HG03442 (cell line): ENCODE results near the gene TSPAN15.
A peak's percentile ranks its signal among the peaks of the same experiment; 100 is the strongest.
"Not testable (repeated sequence)": the region's sequence is repeated elsewhere in the genome, so short reads cannot be mapped to it uniquely, and the experiment has no call there.

Experiments
- ATAC-seq: cut with Tn5 transposase; IDR thresholded peaks from one replicate; pipeline ENCODE4 v1.9.1; 2021; ENCODE audit warnings: mild to moderate bottlenecking, moderate library complexity; ENCODE audit not compliant: unreplicated experiment

The TSPAN15 gene

DNA sequence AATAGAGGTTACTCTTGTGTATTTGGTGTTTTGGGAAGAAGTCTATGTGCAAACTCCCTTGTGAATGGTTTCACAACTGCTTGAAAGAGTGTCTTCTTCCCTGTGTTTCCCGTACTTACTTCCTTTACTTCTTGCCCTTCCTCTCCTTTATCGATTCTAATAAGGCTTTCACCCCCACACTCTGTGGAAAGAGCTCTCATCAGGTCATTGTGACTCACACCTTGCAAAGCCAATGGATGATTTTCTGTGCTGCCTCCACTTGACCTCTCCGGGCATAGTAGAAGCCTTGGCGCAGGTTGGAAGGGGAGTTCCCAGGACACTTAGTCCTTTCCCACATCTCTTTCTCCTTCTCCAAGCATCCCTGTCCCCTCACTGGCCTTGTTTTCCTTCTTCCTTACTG lies 6.2 kb upstream of the TSPAN15 start:
- no peak for ATAC-seq

DNA sequence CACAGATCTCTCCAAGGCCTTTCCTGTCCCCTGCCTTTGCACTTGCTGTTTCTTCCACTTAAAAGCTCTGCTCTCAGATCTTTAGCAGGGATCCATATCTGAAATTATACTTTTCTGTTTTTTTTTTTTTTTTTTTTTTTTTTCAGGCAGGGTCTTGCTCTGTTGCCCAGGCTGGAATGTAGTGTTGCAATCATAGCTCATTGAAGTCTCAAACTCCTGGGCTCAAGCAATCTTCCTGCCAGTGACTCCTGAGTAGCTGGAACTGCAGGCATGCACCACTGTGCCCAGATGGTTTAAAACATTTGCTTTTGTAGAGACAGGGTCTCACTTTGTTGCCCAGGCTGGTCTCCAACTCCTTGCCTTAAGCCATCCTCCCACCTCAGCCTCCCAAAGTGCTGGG lies 5.0 kb upstream of the TSPAN15 start:
- ATAC-seq, result no peak

DNA sequence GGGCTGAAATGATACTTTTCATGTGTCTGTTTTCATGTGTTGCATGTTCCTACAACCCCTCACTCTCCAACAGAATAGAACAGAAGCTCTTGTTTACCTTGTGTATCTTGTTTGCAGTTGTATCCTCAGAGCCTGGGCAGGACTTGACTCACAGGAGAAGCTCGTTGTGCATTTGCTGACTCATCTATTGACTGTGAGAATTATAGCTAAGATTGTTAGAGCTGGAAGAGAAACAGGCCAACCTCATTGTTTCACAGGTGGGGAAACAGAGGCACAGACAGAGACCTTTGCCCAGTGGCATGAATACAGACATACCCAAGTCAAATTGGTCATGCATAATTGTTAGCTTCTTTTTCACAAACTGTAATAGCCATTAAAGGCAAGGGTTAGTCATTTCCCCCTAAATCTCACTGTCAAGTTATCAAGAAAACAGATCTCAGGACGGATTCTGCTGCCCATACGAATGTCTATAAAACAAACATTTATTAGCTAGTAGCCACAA lies 4.6 kb upstream of the TSPAN15 start:
- no peak for ATAC-seq

DNA sequence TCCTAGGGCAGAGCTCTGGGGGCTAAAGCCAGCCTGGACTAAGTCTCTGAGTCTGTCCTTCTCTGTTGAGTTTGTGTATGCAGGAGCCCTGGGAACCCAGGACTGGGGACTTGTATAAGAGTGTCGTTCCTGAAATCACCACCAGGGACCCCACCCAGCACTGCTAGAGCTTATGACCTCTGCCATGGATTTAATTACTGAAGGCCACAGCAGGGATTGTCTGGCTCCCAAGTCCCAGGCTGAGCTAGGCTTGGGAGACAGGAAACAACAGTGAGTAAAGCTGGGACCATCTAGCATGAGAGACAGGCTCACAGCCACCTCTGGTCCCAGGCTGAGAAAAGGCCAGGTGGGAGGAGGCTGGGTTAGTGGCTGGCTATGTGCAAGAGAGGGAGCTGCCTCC lies 1.4 kb upstream of the TSPAN15 start:
- no peak for ATAC-seq

DNA sequence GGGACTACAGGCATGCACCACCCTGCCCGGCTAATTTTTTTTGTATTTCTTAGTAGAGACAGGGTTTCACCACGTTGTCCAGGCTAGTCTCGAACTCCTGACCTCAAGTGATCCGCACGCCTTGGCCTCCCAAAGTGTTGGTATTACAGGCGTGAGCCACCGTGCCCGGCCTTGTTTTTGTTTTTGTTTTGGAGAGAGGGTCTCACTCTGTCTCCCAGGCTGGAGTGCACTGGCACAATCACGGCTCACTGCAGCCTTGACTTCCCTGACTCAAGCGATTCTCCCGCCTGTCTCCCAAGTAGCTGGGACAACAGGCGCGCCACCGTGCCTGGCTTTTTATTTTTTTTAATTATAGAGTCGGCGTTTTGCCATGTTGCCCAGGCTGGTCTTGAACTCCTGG lies 870 bp upstream of the TSPAN15 start:
- not testable (repeated sequence) for ATAC-seq

DNA sequence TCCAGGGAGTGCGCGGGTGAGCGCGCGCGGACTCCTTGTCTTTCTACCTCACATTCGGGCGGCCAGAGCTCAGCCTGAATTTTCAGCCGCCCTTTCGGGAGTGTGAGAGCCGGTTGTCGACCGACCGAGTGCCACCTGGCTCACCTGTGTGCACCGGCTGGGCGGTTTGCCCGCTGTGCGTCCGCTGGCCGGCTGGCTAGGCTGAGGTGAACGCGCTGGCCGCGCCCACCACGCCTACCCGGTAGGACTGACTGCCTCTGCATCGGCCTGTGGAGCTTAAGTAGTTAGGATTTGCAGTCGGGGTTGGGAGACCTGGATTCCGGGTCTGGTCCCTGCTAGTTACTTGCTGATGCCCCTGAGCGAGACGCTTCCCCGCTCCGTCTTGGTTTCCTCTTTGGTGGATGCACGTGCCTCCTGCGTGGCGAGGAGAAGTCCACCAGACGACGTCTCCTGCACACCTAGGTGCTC lies 553 bp downstream of the TSPAN15 start:
- peak; percentile 9 for ATAC-seq

DNA sequence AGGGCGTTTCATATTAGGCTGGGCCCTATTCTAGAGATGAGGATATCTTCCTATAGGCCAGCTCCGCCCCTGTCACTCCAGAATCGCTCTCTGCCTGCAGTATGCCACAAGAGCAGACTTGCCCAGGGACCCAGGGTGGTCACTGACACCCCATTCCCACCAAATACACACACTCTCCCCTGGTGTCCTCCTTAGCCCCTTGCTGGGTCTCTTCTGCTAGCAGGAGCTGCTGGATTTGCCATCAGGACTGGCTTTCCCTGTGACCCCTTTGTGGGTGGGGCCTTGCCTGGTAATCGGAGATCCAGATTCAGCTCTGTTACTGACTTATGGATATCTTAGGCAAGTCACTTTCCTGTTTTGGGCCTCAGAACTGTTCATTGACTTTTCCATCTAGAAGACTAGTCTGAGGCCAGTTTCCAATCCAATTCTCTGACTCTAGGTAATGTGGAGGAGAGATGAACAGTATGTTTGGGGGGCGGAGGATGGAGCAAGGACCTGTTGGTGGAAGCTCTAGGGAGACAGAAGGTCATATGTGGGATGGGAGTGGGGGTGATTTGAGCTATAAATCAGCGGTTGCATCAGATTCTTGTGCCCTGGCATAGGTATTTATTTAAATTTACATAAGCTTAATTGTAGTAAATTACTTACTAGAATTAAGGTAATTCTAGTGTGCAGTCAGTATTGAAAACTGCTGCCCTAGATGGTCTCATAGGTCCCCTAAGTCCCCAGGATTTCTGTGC lies 1.6 kb downstream of the TSPAN15 start:
- ATAC-seq, result no peak

DNA sequence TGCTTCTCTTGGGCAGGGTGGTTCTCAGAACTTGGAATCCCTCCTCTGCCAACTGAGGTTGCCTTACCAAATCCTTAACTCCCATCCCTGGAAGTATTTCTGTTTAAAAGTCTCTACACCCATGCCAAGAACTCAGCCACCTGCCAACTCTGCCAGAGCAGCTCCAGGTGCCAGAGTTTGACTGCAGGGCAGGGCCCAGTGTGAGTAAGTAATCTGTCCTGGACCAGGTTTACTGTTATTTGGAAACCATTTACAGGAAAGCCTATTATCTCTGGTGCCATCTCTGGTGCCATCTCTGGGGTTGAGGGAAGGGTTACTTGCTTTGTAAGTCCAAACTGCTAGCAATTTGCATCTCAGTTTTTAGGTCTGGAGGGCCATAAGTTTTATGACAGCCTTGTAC lies 2.5 kb downstream of the TSPAN15 start:
- ATAC-seq, result no peak

DNA sequence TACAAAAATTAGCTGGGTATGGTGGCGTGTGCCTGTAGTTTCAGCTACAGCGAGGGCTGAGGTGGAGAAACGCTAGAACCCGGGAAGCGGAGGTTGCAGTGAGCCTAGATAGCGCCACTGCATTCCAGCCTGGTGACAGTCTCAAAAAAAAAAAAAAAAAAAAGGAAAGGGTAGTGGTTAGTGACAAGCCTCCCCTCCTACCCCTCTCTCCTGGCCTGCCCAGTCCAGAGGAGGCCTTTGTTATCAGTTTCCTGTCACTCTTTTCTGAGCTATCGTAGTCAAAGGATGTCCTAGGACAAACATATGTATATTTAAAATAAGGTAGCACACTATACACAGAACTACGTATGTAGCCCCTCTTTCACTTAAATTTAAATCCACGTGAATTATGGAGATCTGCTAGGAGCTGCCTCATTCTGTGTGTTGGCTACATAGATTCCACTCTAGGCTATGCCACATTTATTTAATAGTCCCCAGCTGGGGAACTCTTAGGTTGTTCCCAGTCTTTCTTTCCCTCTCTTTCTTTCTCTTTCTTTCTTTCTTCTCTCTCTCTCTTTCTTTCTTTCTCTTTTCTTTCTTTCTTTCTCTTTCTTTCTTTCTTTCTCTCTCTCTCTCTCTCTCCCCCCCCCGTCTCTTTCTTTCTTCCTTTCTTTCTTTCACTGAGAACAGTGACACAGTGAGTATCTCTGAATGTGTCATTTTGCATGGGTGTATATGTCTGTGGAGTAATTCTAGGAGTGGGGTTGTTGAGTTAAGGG lies 3.9 kb downstream of the TSPAN15 start:
- ATAC-seq, result no peak

DNA sequence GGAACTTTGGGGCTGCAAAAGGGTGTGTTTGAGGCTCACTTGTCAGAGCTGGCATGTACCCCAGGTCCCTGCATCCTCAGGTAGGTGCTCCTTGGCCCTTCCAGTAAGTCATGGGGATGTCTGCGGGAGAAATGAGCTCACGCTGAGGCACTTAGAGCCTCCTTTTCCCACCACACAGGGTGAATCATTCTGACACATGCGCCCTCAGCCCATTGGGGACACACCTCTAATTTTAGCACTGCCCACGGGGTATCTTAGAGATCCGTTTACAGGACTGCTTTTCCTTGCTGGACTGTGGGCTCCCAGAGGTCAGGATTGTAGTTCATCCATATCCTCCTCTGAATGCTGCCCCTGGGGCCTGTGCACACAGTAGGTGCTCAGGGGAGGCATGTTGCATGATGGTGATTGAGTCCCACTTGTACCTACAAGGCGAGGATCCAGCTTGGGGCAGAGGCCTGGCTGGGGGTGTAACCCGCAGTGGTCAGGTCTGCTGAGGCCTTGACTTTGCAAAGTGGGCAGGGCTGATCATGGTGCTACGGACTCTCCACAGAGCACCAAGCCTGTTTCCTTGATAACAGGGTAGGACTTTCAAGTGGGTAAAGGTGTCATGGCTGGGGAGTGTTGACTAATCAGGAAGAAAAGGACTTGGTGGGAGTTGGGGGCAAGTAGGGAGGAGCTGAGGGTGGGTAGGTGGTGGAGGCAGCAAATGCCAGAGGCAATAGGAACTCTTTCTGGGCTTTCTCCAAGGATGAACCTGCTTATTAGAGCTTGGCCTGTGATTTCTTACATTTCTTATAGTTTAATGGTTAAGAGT lies 5.8 kb downstream of the TSPAN15 start:
- no peak for ATAC-seq

DNA sequence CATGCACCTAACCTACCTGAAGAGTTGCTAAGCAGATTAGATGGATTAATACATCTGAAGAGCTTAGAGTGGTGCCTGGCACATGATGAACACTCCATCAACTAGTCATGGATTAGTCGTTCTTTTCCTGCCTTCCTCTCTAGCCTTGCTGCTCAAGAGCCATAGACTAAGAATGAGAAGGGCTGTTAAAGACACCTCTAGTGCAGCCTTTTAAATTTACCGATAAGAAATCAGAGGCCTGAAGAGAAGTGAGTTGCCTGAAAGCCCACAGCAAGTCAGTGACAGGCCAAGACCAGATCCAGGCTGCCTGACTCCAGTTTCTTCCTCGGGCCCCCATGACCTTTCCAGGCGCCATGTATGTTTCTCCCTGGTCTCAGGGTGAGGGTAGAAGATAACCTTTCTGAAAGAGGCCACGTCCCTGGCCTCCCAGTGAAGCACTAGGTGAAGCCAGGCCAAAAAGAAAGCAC lies 6.5 kb downstream of the TSPAN15 start:
- no peak for ATAC-seq

DNA sequence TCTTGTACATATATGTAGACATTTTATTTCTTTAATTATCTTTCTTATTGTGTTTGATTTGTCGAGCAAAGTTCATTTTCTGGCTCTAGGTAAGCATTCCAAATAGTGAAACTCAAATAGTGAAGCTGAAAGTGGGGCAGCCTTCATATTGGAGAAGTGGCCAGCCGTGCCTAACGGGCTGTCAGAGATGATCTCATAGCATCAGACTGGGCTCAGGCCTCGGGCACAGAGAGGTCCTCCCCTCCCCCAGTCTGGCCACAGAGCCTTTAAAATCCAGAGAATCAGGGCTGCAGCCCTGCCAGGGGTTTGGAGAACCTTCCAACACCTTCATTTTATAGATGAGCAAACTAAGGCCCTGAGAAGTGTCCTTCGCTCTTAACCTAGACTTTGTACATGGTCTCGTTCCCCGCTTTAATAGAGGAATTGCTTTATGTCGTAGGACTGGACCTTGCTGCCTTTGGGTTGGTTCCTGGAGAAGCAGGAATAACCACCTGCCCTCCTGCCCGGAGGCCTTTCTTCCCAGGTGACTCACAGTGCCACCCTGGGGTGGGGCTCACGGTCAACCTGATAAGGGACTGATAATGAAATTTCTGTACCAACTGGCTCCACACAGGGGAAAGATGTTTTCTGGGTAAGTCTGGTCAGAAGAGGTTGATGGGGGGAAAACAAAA lies 7.3 kb downstream of the TSPAN15 start:
- ATAC-seq, result no peak

DNA sequence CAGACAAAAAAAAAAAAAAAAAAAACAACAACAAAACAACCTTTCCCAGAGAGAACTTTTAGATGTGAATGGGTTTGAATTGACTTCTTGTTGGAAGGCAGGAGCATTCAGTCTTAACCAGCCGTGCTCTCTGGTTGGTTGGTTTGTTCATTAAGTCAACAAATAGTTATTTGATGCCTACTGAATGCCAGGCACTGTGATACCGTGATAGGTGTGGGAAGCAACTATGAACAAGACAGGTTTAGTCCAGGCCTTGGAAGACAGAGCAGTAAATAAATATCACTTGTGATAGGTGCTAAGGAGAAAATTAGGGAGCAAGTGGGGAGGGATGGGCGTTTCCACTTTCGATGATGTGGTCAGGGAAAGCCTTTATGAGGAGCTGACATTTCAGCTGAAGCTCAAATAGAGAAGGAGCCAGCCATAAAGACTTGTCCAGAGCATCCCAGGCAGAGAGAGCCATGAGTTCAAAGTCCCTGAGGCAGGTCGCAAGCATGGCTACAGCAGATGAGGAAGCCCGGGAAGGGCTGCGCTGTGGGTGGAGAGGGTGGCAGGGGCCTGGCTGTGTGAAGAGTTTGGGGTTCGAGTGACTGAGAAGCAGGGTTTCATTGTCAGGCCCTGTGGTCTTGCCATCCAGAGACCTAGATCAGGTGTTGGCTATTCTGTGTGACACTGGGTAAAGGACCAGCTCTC lies 8.0 kb downstream of the TSPAN15 start:
- ATAC-seq, result no peak

DNA sequence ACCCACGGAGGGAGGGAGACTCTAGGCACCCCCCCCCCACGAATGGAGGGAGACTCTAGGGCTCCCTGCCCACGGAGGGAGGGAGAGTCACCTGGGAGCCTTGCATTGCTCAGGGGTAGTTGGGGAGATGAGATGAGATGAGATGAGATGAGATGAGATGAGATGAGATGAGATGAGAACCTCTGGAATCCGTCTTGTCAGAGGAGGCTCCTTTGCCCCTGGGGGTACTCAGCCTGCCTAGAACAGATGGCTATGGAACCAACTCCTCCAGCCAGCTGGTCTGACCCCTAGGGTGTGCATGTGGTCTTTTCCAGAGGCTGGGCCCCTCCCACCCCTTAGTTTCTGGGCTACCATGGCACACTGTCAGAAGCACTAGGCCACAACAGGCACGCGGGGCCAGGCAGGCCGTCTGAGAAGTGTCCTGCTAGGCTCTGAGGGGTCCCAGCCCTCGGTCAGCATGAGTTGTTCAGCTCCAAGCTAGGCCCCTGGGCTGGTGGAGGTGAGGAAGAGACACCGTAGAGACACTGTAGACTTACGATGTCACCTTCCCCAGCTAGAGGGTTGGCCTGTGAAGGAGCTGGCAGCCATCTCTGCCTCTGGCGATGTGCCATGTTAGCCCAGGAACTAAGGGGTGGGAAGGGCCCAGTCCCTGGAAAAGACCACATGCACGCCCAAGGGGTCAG lies 8.8 kb downstream of the TSPAN15 start:
- ATAC-seq, result no peak

DNA sequence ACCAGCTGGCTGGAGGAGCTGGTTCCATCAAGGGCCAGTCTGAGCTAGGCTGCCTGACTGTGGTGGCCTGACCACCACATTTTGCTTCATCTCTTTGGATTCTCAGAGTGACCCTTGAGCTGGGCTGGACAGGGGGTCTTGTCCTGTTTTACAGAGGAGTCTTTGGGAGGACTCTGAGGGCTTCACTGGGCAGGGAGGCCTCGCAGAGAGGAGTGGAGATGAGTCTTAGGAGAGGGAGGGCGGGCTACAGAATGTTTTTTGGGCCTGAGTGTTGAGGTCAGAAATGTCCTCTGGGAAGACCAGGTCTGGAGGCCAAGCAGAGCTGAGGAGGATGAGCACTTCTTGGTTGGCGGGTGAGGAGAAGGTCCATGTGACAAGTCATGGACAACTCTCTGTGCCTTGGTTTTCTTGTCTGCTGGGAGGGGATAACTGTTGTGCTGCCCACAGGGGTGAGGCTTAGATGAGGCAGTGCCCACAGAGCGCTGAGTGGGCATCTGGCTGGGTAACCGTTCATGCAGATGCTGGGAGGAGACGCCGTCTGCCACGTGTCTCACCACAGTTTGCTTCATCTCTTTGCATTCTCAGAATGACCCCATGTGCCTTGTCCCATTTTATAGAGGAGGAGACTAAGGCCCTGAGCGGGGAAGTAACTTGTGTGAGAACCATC lies 9.4 kb downstream of the TSPAN15 start:
- ATAC-seq, result no peak

DNA sequence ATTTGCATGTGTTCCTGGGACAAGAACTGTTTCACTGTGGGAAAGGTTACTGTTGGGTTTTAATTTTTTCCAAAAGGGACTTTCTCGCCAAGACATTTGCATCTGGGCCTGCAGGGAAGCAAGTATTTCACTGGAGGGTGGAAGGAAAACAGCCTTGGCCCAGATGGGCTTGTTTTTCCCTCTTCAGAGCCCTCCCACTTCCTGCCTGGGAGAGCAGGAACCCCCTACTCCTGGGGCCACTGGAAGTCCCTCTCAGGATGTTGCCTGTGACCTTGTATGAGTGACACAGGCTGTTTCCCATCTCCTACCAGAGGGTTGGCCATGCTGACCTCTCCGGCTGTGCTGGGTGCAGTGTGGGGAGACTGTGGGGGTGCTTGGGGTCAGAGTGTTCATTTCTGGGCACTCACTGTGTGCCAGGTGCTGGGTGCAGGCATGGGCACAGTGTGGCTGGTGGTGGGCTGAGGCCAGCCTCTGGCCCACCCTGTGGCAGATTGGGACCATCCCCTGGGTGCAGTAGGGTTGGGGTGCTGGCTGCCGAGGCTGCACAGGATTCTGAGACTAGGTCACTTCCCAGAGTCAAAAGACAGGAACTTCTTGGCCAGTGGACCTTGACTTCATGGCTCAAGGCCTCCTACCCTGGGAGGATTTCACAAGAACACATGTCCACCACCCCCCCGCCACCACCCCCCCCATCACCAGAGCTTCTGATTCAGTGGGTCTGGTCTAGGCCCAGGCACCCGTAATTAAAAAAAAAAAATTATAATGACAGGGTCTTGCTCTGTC lies 10.2 kb downstream of the TSPAN15 start:
- ATAC-seq, result no peak

DNA sequence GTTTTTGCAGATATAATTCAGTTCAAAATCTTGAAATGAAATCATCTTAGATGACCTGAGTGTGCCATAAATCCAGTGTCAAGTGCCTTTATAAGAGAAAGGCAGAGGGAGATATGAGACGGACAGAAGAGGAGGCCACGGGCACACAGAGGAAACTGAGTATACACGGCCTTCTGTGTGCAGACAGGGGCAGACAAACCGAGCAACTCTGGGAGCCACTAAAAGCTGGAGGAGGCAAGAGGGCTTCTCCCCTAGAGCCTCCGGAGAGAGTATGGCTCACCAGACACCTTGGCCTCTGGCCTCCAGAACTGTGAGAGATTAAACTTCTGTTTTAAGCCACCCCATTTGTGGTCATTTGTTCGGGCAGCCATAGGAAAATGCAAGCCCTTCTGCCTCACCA lies 12.6 kb downstream of the TSPAN15 start:
- no peak for ATAC-seq

DNA sequence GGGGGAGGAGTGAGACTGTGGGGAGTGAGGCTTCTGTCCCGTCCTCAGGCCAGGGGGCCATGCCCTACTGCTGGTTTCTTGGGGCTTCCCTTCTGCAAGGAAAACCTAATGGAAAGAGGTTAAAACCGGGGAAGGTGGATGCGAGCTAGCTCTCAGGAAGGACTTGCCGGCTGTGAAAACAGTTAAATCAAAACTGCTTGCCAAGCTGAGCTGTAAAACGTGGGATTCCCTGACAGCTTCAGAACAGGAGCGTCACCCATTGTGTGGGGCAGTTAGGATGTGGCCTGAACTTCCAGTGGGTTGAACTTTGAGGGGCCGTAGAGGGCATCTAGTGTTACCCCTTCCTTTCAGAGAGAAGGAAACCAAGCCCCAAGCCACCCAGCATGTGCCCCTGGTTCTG lies 13.1 kb downstream of the TSPAN15 start:
- ATAC-seq, result no peak
